Stimulated activated CD4-positive, alpha-beta T cell treated with anti-CD3 and anti-CD28 coated beads, Interleukin-12 subunit alpha, Interleukin-12 subunit beta, amount 100 ng/mL, for 48 hours (primary cell): ENCODE measurements around the gene YBX3.

Source experiments
- DNase-seq, 3 donors: peaks; one replicate each; pipeline ENCODE4 v3.0.0-alpha.2; 2020; ENCODE audit warnings: low read depth in 2 of 3, low spot score in 1 of 3

The YBX3 gene

GRCh38 chr12:10722502-10722904 is 620 bp downstream of the YBX3 start:
- DNase-seq, result peak; percentile 27 to 31 (median 30)

GRCh38 chr12:10721651-10722501 is 1.2 kb downstream of the YBX3 start:
- peak; percentile 28 to 53 (median 34) for DNase-seq

- no peak for DNase-seq
Measured at GRCh38 chr12:10720974-10721650, 2.0 kb downstream of the YBX3 start.

GRCh38 chr12:10719482-10719881 is 3.6 kb downstream of the YBX3 start:
- no peak for DNase-seq

GRCh38 chr12:10718279-10718821 is 4.8 kb downstream of the YBX3 start:
- no peak for DNase-seq

- no peak for DNase-seq
Measured at GRCh38 chr12:10717410-10717809, 5.7 kb downstream of the YBX3 start.

GRCh38 chr12:10716704-10717315 is 6.3 kb downstream of the YBX3 start:
- no peak for DNase-seq

GRCh38 chr12:10716277-10716676 is 6.8 kb downstream of the YBX3 start:
- DNase-seq, result no peak

GRCh38 chr12:10715491-10715890 is 7.6 kb downstream of the YBX3 start:
- no peak for DNase-seq

- no peak for DNase-seq
Measured at GRCh38 chr12:10709808-10710207, 13.3 kb downstream of the YBX3 start.

GRCh38 chr12:10708862-10709261 is 14.3 kb downstream of the YBX3 start:
- no peak for DNase-seq

GRCh38 chr12:10705655-10706054 is 17.5 kb downstream of the YBX3 start:
- DNase-seq, result no peak

GRCh38 chr12:10701843-10702242 is 21.3 kb downstream of the YBX3 start:
- DNase-seq, result no peak

GRCh38 chr12:10701131-10701681 is 21.9 kb downstream of the YBX3 start:
- DNase-seq, result peak in 1 of 3 donors; percentile 21

- no peak for DNase-seq
Measured at GRCh38 chr12:10700581-10700980, 22.5 kb downstream of the YBX3 start.

GRCh38 chr12:10697862-10698261 is 25.3 kb downstream of the YBX3 start:
- no peak for DNase-seq

GRCh38 chr12:10697156-10697555 is 26.0 kb downstream of the YBX3 start:
- DNase-seq, result no peak

- DNase-seq, result no peak
Measured at GRCh38 chr12:10690906-10691305, 32.2 kb downstream of the YBX3 start.

- no peak for DNase-seq
Measured at GRCh38 chr12:10689146-10689545, 34.0 kb downstream of the YBX3 start.

GRCh38 chr12:10688042-10688441 is 35.1 kb downstream of the YBX3 start:
- DNase-seq, result no peak

- DNase-seq, result peak; percentile 41 to 70 (median 57)
Measured at GRCh38 chr12:10673659-10674384, 49.3 kb downstream of the YBX3 start, which contains the start of gene STYK1. Gene STYK1 (minus strand): TSS chr12:10674052. CDS start chr12:10634618, 39,434 bp downstream.
